Suprapubic skin (tissue), 4 donors: ENCODE results near the gene JMJD4. TPM values are rescaled to one million over a fixed set of nuclear protein-coding genes. Genes with fewer than 3 reads are reported as not detected.

ENCODE experiments used
- DNase-seq, 2 donors: peaks; one replicate each; pipeline ENCODE4 v3.0.0-alpha.2; 2019; ENCODE audit warnings: low spot score in 2 of 2
- H3K27ac ChIP-seq: fragments of 200-600 bp; sonication (generic); one replicate; pipeline ENCODE4 v1.5.1; 2019
- H3K27me3 ChIP-seq: fragments of 200-600 bp; sonication (generic); one replicate; pipeline ENCODE4 v1.5.1; 2019
- H3K36me3 ChIP-seq: fragments of 200-600 bp; sonication (generic); one replicate; pipeline ENCODE4 v1.5.1; 2019
- H3K4me1 ChIP-seq: fragments of 200-600 bp; sonication (generic); one replicate; pipeline ENCODE4 v1.5.1; 2019
- H3K4me3 ChIP-seq: fragments of 200-600 bp; sonication (generic); one replicate; pipeline ENCODE4 v1.5.1; 2019; ENCODE audit warnings: mild to moderate bottlenecking
- H3K9me3 ChIP-seq: fragments of 200-600 bp; sonication (generic); one replicate; pipeline ENCODE4 v1.5.1; 2019
- EP300 ChIP-seq: sonication (generic); formaldehyde crosslinking; IDR thresholded peaks from one replicate; pipeline ENCODE4 v1.6.1; 2017; ENCODE audit warnings: antibody characterized with exemption
- POLR2A ChIP-seq, 2 donors: fragments of 450-650 bp; IDR thresholded peaks; one replicate each; pipeline ENCODE4 v1.6.1; 2017; ENCODE audit warnings: antibody characterized with exemption in 2 of 2, mild to moderate bottlenecking in 2 of 2, moderate library complexity in 2 of 2
- POLR2AphosphoS5 ChIP-seq, 3 donors: sonication (generic); formaldehyde crosslinking; IDR thresholded peaks; one replicate each; pipeline ENCODE4 v1.6.1; 2017; ENCODE audit warnings: antibody characterized with exemption in 3 of 3
- WGBS: methylation state at CpG from one replicate; pipeline ENCODE4 v1.1.5; 2018; 5-methylcytosine and 5-hydroxymethylcytosine counted together
- total RNA-seq, 4 donors: library from RNA; depleted of rRNA; stranded (reverse); fragments of >200 nt; gene quantifications; one replicate each; pipeline ENCODE4 v1.1.0, GENCODE V29; 2016
- TF ChIP-seq, protein P1 (sequence below), 2 donors: fragments of 200-600 bp in 1 of 2; fragments of 450-650 bp in 1 of 2; sonication (generic) in 1 of 2; IDR thresholded peaks; one replicate each; pipeline ENCODE4 v1.5.1; 2016 to 2019; ENCODE audit warnings: antibody characterized with exemption in 2 of 2, mild to moderate bottlenecking in 1 of 2, moderate library complexity in 1 of 2

Gene JMJD4
- total RNA-seq, 4 donors from 2014 or later, result 9.9 to 24.2 (median 16.5) TPM

DNA sequence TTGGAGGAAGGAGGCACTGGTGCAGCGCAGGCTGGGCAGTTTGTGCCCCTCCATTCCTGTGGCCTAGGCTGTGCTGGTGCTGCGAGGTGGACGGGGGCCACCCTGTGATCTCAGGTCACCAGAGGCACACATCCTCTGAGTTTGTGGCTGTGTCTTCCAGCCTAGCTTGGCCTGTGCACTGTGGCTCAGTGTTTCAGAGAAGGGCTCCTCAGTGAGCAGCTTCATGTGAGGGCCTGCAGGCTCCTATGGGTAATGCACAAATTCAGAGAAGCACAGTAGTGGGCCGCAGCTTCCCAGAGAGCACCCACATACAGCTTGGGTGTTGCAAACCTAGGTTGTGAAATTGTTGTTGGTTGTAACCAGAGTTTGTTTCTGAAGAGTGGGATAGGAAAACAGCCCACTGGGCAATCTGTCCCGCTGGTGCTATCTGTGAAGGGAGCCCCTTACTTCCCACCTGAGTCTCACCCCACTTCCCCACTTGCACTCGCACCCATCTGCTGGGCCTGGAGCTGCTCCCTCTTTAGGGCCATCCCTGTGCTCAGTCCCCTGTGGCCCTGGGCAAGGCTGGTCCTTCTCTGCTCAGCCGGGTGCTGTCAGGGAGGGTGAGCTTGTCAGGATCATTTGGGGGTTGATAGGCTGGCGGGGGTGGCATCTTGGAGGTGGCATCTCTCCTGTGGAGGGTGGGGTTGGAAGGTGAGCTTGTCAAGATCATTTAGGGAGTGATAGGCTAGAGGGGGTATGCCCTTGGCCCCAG, 30.3 kb upstream of the JMJD4 start:
- Histone ChIP-seq H3K27ac (no peak overlapping the region), H3K4me3 (no peak overlapping the region), H3K4me1 (peaks cover 25% of the 10 kb centered on the region), H3K9me3 (no peaks in the 10 kb centered on the region), H3K27me3 (no peaks in the 10 kb centered on the region), H3K36me3 (peaks cover 51% of the 10 kb centered on the region)
- 96% methylated on average over 8 of the region's 8 CpGs for WGBS
- DNase-seq, result peak in 1 of 2 donors; percentile 66
- TF ChIP-seq POLR2AphosphoS5 (IDR thresholded peaks at IDR 0.05) (no peak), POLR2A (IDR thresholded peaks at IDR 0.05) (no peak), EP300 (no peak)
- TF ChIP-seq, protein P1, sequence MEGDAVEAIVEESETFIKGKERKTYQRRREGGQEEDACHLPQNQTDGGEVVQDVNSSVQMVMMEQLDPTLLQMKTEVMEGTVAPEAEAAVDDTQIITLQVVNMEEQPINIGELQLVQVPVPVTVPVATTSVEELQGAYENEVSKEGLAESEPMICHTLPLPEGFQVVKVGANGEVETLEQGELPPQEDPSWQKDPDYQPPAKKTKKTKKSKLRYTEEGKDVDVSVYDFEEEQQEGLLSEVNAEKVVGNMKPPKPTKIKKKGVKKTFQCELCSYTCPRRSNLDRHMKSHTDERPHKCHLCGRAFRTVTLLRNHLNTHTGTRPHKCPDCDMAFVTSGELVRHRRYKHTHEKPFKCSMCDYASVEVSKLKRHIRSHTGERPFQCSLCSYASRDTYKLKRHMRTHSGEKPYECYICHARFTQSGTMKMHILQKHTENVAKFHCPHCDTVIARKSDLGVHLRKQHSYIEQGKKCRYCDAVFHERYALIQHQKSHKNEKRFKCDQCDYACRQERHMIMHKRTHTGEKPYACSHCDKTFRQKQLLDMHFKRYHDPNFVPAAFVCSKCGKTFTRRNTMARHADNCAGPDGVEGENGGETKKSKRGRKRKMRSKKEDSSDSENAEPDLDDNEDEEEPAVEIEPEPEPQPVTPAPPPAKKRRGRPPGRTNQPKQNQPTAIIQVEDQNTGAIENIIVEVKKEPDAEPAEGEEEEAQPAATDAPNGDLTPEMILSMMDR (IDR thresholded peaks at IDR 0.05), result no peak

DNA sequence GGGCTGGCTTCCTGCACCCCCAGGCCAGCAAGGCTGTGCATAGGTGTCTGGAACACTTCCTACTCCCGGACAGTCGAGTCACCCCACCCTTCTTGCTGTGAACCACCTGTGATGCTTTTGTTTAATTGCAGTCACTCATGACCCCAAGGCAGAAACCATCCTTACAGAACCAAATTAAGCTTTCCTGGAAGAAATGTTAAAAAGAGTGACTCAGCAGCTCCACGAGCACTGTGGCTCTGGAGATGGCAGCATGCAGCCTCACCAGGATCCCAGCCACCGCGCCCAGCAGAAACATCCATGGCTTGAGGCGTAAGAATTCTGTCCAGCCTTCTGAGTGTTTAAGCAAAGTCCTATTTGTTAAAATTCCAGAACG, 28.9 kb upstream of the JMJD4 start:
- no peaks in the 10 kb centered on the region for H3K27me3 ChIP-seq
- no peak overlapping the region for H3K4me3 ChIP-seq
- TF ChIP-seq, protein P1 (IDR thresholded peaks at IDR 0.05), result no peak
- TF ChIP-seq EP300 (no peak), POLR2AphosphoS5 (IDR thresholded peaks at IDR 0.05) (no peak), POLR2A (IDR thresholded peaks at IDR 0.05) (no peak)
- H3K27ac ChIP-seq, result no peak overlapping the region
- no peak for DNase-seq
- H3K9me3 ChIP-seq, result no peaks in the 10 kb centered on the region
- peaks cover 25% of the 10 kb centered on the region for H3K4me1 ChIP-seq
- 57% methylated on average over 7 of the region's 7 CpGs for WGBS
- peaks cover 50% of the 10 kb centered on the region for H3K36me3 ChIP-seq

DNA sequence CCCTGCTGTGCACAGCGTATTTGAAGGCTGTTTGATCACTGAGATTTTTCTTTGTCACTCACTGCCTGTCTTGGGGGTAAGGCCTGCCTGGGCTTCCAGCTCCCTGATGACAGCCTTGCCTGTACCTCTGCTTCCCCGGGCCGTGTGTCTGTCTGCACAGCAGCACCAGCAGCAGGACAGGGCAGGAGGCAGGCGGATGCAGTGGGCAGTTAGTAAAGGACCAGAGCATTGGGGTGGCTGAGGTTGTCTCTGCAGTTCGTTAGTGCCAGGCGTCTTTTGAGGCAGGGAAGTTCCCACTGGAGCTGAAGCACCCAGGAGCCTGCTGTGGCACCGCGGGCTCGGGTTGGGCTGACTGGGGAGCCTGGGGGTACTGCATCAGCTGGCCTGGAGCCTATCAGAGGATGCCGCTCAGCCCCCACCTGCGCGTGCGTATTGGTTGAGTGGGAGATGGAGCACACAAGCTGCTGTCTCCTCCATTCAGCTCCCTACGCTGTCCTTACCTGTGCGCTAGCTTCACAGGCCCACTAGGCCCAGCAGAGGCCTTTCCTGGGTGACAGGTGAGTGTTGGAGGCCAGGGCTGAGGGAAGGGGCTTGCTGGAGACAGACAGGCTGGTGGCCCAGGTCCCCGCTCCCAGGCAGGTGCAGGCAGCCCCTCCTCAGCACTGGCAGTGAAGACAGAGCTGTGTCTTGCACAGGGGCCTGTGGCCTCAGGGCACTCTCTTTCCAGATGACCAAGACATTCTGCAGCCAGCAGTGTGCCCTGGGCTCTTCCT, 28.3 kb upstream of the JMJD4 start:
- H3K4me3 ChIP-seq, result no peak overlapping the region
- no peak overlapping the region for H3K27ac ChIP-seq
- TF ChIP-seq EP300 (no peak), POLR2A (IDR thresholded peaks at IDR 0.05) (no peak), POLR2AphosphoS5 (IDR thresholded peaks at IDR 0.05) (no peak)
- TF ChIP-seq, protein P1 (IDR thresholded peaks at IDR 0.05), result no peak
- peaks cover 25% of the 10 kb centered on the region for H3K4me1 ChIP-seq
- no peaks in the 10 kb centered on the region for H3K9me3 ChIP-seq
- 89% methylated on average over 3 of the region's 16 CpGs for WGBS
- peak in 1 of 2 donors; percentile 78 for DNase-seq
- H3K36me3 ChIP-seq, result peaks cover 46% of the 10 kb centered on the region
- no peaks in the 10 kb centered on the region for H3K27me3 ChIP-seq

DNA sequence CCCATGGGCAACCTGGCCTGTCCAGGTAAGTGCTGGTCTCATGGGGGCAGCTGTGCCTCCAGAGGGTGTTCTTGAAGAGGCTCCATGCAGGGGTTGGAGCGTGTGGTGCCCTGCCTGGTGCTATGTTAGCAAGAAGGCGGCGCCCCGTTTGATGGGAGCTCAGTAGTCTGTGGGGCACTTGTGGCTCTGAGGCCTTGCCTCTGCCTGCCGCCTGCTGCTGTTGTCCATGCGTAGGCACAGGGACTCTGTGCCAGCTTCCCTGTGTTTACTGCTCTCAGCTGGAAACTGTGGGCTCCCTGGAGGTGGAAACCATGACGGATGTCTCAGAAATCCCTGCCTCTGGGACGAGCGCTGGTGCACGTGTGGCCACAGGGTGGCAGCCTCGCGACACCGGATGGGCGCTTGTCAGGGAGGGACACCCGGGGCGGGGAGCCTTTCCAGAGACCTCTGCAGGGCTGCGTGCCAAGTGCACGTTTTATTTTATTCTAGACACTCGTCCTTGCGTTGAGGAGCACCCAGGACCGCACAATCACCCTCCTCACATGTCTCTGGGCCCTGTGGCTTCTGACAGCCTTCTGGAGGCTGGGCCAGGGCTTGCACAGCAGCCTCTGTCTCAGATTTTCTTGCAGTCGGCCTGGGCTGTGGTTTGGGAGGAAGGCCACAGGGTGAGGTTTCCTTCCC, 27.3 kb upstream of the JMJD4 start:
- no peaks in the 10 kb centered on the region for H3K27me3 ChIP-seq
- H3K36me3 ChIP-seq, result peaks cover 39% of the 10 kb centered on the region
- H3K27ac ChIP-seq, result no peak overlapping the region
- DNase-seq, result peak; percentile 90 to 91
- peaks cover 25% of the 10 kb centered on the region for H3K4me1 ChIP-seq
- TF ChIP-seq POLR2AphosphoS5 (IDR thresholded peaks at IDR 0.05), result no peak
- TF ChIP-seq, protein P1 (IDR thresholded peaks at IDR 0.05), result peak; percentile 77 to 87
- 5% methylated on average over 19 of the region's 22 CpGs for WGBS
- no peaks in the 10 kb centered on the region for H3K9me3 ChIP-seq
- no peak overlapping the region for H3K4me3 ChIP-seq
